NB4 (cell line): Measurements from ENCODE around the gene MYD88.

Experiments used
- CTCF ChIP-seq: IDR thresholded peaks from one replicate; pipeline ENCODE4 v1.5.1; 2012; ENCODE audit warnings: low read depth, low read length
- MAX ChIP-seq: IDR thresholded peaks from 2 replicates; pipeline ENCODE4 v1.6.1; 2011; ENCODE audit warnings: low read depth, low read length
- MYC ChIP-seq: IDR thresholded peaks from 2 replicates; pipeline ENCODE4 v1.6.1; 2011; ENCODE audit warnings: low read depth, low read length
- POLR2A ChIP-seq: IDR thresholded peaks from 2 replicates; pipeline ENCODE4 v1.6.1; 2011; ENCODE audit warnings: mild to moderate bottlenecking; ENCODE audit not compliant: insufficient read length; ENCODE audit errors: extremely low read depth

- no peak for TF ChIP-seq CTCF
- TF ChIP-seq MAX: no peak
- TF ChIP-seq POLR2A: no peak
- TF ChIP-seq MYC: no peak
These were observed 9.4 kb upstream of the MYD88 start for GRCh38 chr3:38129058-38129457.
